Right cardiac atrium (tissue), 5 donors: ENCODE results near the gene MRGPRF. TPM values are rescaled to one million over a fixed set of nuclear protein-coding genes. Genes with fewer than 3 reads are reported as not detected.

Experiments
- ATAC-seq, 2 donors: fragments of 200-7000 bp; cut with Tn5 transposase; one replicate each; pipeline versions ENCODE4 v1.8.0 to v1.9.1; 2020; ENCODE audit warnings: moderate library complexity in 2 of 2, mild to moderate bottlenecking in 1 of 2
- DNase-seq, 3 donors: peaks; one replicate each; pipeline ENCODE4 v3.0.0-alpha.2; 2020
- H3K27ac ChIP-seq: one replicate; pipeline ENCODE4 v1.5.1; 2013; ENCODE audit warnings: mild to moderate bottlenecking, low read length, control low read depth, moderate library complexity
- H3K27me3 ChIP-seq: one replicate; pipeline ENCODE4 v1.6.1; 2013; ENCODE audit not compliant: control insufficient read depth, insufficient read depth
- H3K4me1 ChIP-seq: one replicate; pipeline ENCODE4 v1.6.1; 2013; ENCODE audit warnings: low read length; ENCODE audit not compliant: control insufficient read depth, insufficient read depth
- H3K4me3 ChIP-seq: one replicate; pipeline ENCODE4 v1.5.1; 2013; ENCODE audit warnings: low read length, control low read depth
- H3K9me3 ChIP-seq: one replicate; pipeline ENCODE4 v1.6.1; 2013; ENCODE audit warnings: low read length; ENCODE audit not compliant: control insufficient read depth
- WGBS: extraction: QIAGEN DNeasy Blood & Tissue Kit; methylation state at CpG from one replicate; pipeline ENCODE4 v1.1.7; 2013; 5-methylcytosine and 5-hydroxymethylcytosine counted together
- intact Hi-C, 4 donors: fragments of 100-400 bp; cut with DNase I; formaldehyde crosslinking; loops; one replicate each; pipeline versions ENCODE4 v1.11.0 to v1.14.0; 2022 to 2023
- long read RNA-seq, 4 donors: library from polyadenylated mRNA; unstranded; transcript quantifications; one replicate each; pipeline ENCODE4 v2.0.0, GENCODE V29; 2020 to 2021
- polyA plus RNA-seq: library from polyadenylated mRNA; stranded (reverse); fragments of 200-250 nt; gene quantifications from one replicate; pipeline ENCODE4 v1.2.3, GENCODE V29; 2013
- total RNA-seq, 4 donors: library from RNA; stranded (reverse); fragmentation: NEBNext Ultra II Directional; extraction: Animal tissue kit (Norgen Biotek cat#: 25700); gene quantifications; one replicate each; pipeline ENCODE4 v1.2.1, GENCODE V29; 2021
- donor health status: healthy with polysubstance abuse.
- donor health status: DM: no; HTN: yes; CAD: no.
- donor health status: DM: no; HTN: no; CAD: no.
- donor health status: DM: no; HTN: yes; CAD: no; lungs with severe emphysema.
- donor health status: DM: yes; HTN: yes; CAD: no.

MRGPRF gene
- 10 to 100 TPM in 2 of 4 donors, 1 to 10 TPM in 2; 4.6 to 16.2 (median 9.3) TPM for total RNA-seq
- polyA plus RNA-seq = 9.4 TPM
- long read RNA-seq, donor 1, transcript MRGPRF-201 (3 exons, 2,295 nt) = major isoform, 15 of 21 reads
- long read RNA-seq, donor 1, partial matches to known transcripts = 0 of 21 reads
- long read RNA-seq, donor 1, other reads (novel, unspliced or antisense) = 6 of 21 reads
- long read RNA-seq, donor 2, transcript MRGPRF-201 (3 exons, 2,295 nt) = major isoform, 7 of 9 reads
- long read RNA-seq, donor 2, partial matches to known transcripts = 2 of 9 reads
- long read RNA-seq, donor 2, other reads (novel, unspliced or antisense) = 0 of 9 reads
- long read RNA-seq, donor 3, transcript MRGPRF-201 (3 exons, 2,295 nt) = major isoform, 35 of 53 reads
- long read RNA-seq, donor 3, partial matches to known transcripts = 16 of 53 reads
- long read RNA-seq, donor 3, other reads (novel, unspliced or antisense) = 2 of 53 reads
- long read RNA-seq, donor 4, partial matches to known transcripts = 3 of 6 reads
- long read RNA-seq, donor 4, other reads (novel, unspliced or antisense) = 0 of 6 reads

GRCh38 chr11:69013009-69013951 is at the start of gene MRGPRF:
MRGPRF (minus strand) TSS chr11:69013246; CDS start chr11:69009901, 3,345 bp downstream.
- WGBS = 13% methylated on average over 43 of the region's 43 CpGs
- Histone ChIP-seq H3K27me3 (no peaks in the 10 kb centered on the region), H3K4me3 (peak within 1 kb of the TSS; percentile 37), H3K9me3 (no peaks in the 10 kb centered on the region), H3K4me1 (no peaks in the 10 kb centered on the region), H3K27ac (peak within 1 kb of the TSS; percentile 65)
- intact Hi-C loops = loop anchor here in 1 of 4 donors (10.0 kb wide), 1 partner anchor 68 kb away; no protein-coding TSS in a partner anchor
- DNase-seq = peak; percentile 94 to 97 (median 95)
- peak; percentile 64 to 67 for ATAC-seq

GRCh38 chr11:69062169-69062855 is 49.3 kb upstream of the MRGPRF start:
- intact Hi-C loops = no loop called here
- ATAC-seq = no peak
- no peaks in the 10 kb centered on the region for H3K4me1 ChIP-seq
- H3K27me3 ChIP-seq = no peaks in the 10 kb centered on the region
- peak; percentile 7 to 36 (median 28) for DNase-seq
- H3K27ac ChIP-seq = no peak overlapping the region
- 92% methylated on average over 15 of the region's 15 CpGs for WGBS
- H3K9me3 ChIP-seq = no peaks in the 10 kb centered on the region
- H3K4me3 ChIP-seq = no peak overlapping the region

GRCh38 chr11:69061713-69062053 is 48.6 kb upstream of the MRGPRF start:
- no peaks in the 10 kb centered on the region for H3K4me1 ChIP-seq
- WGBS = 83% methylated on average over 4 of the region's 4 CpGs
- no peak overlapping the region for H3K27ac ChIP-seq
- no peaks in the 10 kb centered on the region for H3K9me3 ChIP-seq
- no peaks in the 10 kb centered on the region for H3K27me3 ChIP-seq
- no peak for DNase-seq
- no peak overlapping the region for H3K4me3 ChIP-seq
- intact Hi-C loops = no loop called here
- ATAC-seq = no peak

- H3K4me1 ChIP-seq = no peaks in the 10 kb centered on the region
- no peak for ATAC-seq
Measured at GRCh38 chr11:69060806-69061712, 48.0 kb upstream of the MRGPRF start.

GRCh38 chr11:69059985-69060384 is 46.9 kb upstream of the MRGPRF start:
- 82% methylated on average over 12 of the region's 12 CpGs for WGBS
- ATAC-seq = no peak
- intact Hi-C loops = no loop called here

More at GRCh38 chr11:69060806-69061712, 48.0 kb upstream of the MRGPRF start:
- WGBS = 85% methylated on average over 25 of the region's 25 CpGs
- no peaks in the 10 kb centered on the region for H3K9me3 ChIP-seq
- DNase-seq = peak; percentile 8 to 28 (median 28)
- H3K27ac ChIP-seq = no peak overlapping the region
- intact Hi-C loops = no loop called here
- no peaks in the 10 kb centered on the region for H3K27me3 ChIP-seq
- H3K4me3 ChIP-seq = no peak overlapping the region

GRCh38 chr11:69059429-69059828 is 46.4 kb upstream of the MRGPRF start:
- H3K27ac ChIP-seq = no peak overlapping the region
- ATAC-seq (no peak), DNase-seq (peak in 2 of 3 donors; percentile 24 to 26)
- WGBS = 93% methylated on average over 7 of the region's 7 CpGs
- H3K4me1 ChIP-seq = no peaks in the 10 kb centered on the region
- no peak overlapping the region for H3K4me3 ChIP-seq
- H3K27me3 ChIP-seq = no peaks in the 10 kb centered on the region
- H3K9me3 ChIP-seq = no peaks in the 10 kb centered on the region
- intact Hi-C loops = no loop called here

More at GRCh38 chr11:69059985-69060384, 46.9 kb upstream of the MRGPRF start:
- H3K4me3 ChIP-seq = no peak overlapping the region
- H3K4me1 ChIP-seq = no peaks in the 10 kb centered on the region
- peak; percentile 11 to 44 (median 26) for DNase-seq
- no peak overlapping the region for H3K27ac ChIP-seq
- no peaks in the 10 kb centered on the region for H3K9me3 ChIP-seq
- no peaks in the 10 kb centered on the region for H3K27me3 ChIP-seq

- DNase-seq = peak; percentile 11 to 41 (median 21)
- 90% methylated on average over 23 of the region's 23 CpGs for WGBS
- no peaks in the 10 kb centered on the region for H3K27me3 ChIP-seq
- ATAC-seq = no peak
- no peak overlapping the region for H3K4me3 ChIP-seq
- intact Hi-C loops = no loop called here
- no peak overlapping the region for H3K27ac ChIP-seq
- no peaks in the 10 kb centered on the region for H3K9me3 ChIP-seq
- H3K4me1 ChIP-seq = no peaks in the 10 kb centered on the region
Measured at GRCh38 chr11:69058511-69059270, 45.6 kb upstream of the MRGPRF start.

GRCh38 chr11:69057801-69058200 is 44.8 kb upstream of the MRGPRF start:
- no peak for ATAC-seq
- H3K4me1 ChIP-seq = no peaks in the 10 kb centered on the region
- H3K4me3 ChIP-seq = no peak overlapping the region
- 87% methylated on average over 14 of the region's 14 CpGs for WGBS
- H3K27ac ChIP-seq = no peak overlapping the region
- intact Hi-C loops = no loop called here
- DNase-seq = peak; percentile 4 to 36 (median 6)
- H3K27me3 ChIP-seq = no peaks in the 10 kb centered on the region
- no peaks in the 10 kb centered on the region for H3K9me3 ChIP-seq

- no peaks in the 10 kb centered on the region for H3K4me1 ChIP-seq
- ATAC-seq (no peak), DNase-seq (peak; percentile 12 to 52 (median 37))
- WGBS = 94% methylated on average over 15 of the region's 15 CpGs
- H3K9me3 ChIP-seq = no peaks in the 10 kb centered on the region
- no peak overlapping the region for H3K27ac ChIP-seq
- intact Hi-C loops = no loop called here
- H3K4me3 ChIP-seq = no peak overlapping the region
- no peaks in the 10 kb centered on the region for H3K27me3 ChIP-seq
Measured at GRCh38 chr11:69057236-69057635, 44.2 kb upstream of the MRGPRF start.
